ENCODE results near the gene C10orf67.
A peak's percentile ranks its signal among the peaks of the same experiment; 100 is the strongest.
"Not testable (repeated sequence)": the region's sequence is repeated elsewhere in the genome, so short reads cannot be mapped to it uniquely, and the experiment has no call there.

Gene C10orf67

GRCh38 chr10:23322082-23322481, 22.5 kb downstream of the C10orf67 start:
- DNase-seq (ENCODE audit: low read depth) = no peak

DNA sequence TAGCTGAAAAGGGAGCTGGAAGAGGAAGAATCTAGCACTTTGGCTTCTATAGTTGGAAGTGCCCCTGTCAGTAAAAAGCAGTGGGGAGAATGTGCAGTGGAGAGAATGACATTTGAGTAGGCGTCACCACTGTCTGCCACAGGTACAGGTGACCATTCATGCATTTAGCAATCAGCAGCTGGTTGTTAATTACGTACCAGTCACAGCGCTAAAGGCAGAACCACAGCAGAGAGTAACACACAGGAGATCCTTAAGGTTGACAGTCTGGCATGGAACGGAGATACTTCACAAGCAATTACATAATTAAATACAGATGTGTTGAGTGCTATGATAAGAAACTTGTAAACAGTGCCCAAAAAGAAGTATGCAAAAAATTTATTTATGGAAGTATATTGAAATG, 24.8 kb downstream of the C10orf67 start:
- no peak for DNase-seq (ENCODE audit: low read depth)

- no peak for DNase-seq (ENCODE audit: low read depth)
Observed at GRCh38 chr10:23318359-23318758, 26.2 kb downstream of the C10orf67 start.

- DNase-seq (ENCODE audit: low read depth) = no peak
Observed at GRCh38 chr10:23317416-23317815, 27.2 kb downstream of the C10orf67 start.

DNA sequence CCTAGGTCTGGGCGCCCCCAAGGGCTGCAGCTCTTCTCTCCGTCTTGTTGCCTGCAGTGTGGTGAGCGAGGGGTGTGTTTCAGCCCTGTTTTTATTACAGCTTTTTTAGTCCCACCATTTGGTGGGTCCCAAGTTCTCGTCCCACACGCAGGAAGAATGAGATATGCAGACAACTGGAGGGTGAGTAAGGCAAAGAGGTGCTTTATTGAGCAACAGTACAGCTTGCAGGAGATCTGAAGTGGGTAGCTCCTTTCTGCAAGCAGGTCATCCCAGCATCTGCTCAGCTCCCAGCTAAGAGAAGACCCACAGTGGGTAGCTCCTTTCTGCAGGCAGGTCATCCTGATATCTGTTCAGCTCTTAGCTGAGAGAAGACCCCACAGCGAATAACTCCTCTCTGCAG, 28.2 kb downstream of the C10orf67 start:
- DNase-seq (ENCODE audit: low read depth) = no peak

DNA sequence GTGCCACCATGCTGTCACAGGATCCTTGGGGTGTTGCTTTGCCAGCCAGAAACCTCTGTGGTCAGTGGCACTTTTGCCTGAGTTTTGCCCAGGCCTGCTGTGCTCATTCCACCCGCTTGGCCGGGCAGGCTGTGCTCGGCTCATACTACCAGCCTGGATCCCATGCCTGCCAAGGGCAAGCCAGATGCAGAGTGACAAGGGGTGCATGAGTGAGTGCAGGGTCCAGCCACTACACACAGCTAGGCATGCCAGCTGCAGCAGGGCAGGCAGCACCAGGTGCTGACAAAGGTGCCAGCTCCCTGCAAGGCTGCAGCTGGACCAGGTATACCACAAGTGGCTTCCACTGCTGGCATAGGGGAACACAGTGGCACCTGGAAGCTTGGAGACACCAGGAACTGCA, 28.6 kb downstream of the C10orf67 start:
- no peak for DNase-seq (ENCODE audit: low read depth)

GRCh38 chr10:23314835-23315239, 29.8 kb downstream of the C10orf67 start:
- DNase-seq (ENCODE audit: low read depth) = peak; percentile 85

- no peak for DNase-seq (ENCODE audit: low read depth)
Observed at GRCh38 chr10:23311034-23311433, 33.6 kb downstream of the C10orf67 start.

DNA sequence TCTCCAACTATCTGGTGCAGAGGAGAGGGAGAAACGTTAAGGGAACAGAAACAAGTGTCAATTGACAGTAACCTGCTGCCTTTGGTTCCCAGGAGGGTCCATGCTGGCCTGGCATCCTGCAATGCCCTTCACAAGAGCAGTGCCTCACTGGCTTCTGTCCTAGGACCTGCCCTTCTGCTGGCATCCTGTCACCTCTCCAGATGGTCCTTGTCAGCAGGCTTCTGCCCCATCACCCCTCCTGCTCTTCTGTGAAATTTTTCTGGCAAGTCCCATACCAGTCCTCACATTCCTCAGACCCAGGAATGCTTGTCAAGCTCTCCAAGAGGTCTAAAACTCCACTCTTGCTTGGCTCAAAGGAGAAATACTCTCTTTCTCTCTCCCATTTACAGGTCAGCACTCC, 34.2 kb downstream of the C10orf67 start:
- DNase-seq (ENCODE audit: low read depth) = no peak

GRCh38 chr10:23299961-23300360, 44.6 kb downstream of the C10orf67 start:
- not testable (repeated sequence) for DNase-seq (ENCODE audit: low read depth)

GRCh38 chr10:23294638-23295247, 49.9 kb downstream of the C10orf67 start:
- DNase-seq (ENCODE audit: low read depth) = peak; percentile 22

GRCh38 chr10:23293973-23294590, 50.5 kb downstream of the C10orf67 start:
- DNase-seq (ENCODE audit: low read depth) = no peak

- peak; percentile 30 for DNase-seq (ENCODE audit: low read depth)
Observed at GRCh38 chr10:23293145-23293724, 51.4 kb downstream of the C10orf67 start.

- no peak for DNase-seq (ENCODE audit: low read depth)
Observed at GRCh38 chr10:23291551-23292334, 52.9 kb downstream of the C10orf67 start.

DNA sequence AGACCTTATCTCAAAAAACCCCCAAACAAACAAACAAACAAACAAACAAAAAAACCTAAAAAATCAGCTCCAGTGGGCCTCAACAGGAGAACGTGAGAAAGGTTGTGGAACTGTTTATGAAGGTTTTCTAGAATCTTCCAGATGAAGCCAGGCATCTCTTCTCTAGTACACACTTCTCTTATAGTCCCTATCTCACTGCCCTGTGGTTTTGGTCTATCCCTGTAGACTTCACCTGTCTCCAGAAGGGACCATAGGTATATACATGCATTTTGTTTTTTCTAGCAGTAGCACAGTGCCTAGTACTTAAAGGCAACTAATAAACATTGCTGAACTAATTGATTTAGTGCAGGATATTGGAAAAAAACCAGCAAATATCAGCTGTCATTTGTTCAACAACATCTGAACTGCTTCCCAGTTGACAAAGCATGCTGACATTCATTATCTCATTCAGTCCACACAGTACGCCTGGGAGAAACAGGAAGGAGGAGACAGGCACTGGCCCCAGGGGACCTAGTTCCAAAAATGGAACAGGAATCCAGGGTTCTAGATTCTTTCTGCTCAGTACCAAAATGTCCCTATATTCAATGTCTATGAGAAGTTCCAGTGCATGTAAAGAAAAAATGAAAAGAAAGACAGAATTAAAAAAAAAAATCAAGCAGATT, 59.8 kb downstream of the C10orf67 start:
- no peak for DNase-seq (ENCODE audit: low read depth)

GRCh38 chr10:23284155-23284554, 60.4 kb downstream of the C10orf67 start:
- DNase-seq (ENCODE audit: low read depth) = no peak

DNA sequence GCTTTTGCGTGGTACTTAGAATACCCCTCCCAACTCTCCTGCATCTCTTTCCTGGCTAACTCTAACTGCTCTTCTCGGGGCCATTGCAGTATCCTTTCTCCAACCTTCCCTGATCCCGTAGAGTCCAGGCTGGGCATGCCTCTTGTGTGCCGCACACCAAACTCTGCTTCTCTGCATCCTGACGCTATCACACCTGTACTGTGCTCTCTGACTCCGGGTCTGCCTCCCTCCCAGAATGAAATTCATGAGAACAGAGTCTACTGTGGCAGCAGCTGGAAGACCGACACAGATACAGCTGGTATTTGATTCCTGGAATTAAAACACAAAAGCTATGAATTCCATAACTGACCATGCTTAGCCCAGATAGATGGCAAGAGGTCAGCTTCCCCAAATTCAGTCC, 60.9 kb downstream of the C10orf67 start:
- no peak for DNase-seq (ENCODE audit: low read depth)

GRCh38 chr10:23281044-23281433, 63.6 kb downstream of the C10orf67 start:
- no peak for DNase-seq (ENCODE audit: low read depth)

DNA sequence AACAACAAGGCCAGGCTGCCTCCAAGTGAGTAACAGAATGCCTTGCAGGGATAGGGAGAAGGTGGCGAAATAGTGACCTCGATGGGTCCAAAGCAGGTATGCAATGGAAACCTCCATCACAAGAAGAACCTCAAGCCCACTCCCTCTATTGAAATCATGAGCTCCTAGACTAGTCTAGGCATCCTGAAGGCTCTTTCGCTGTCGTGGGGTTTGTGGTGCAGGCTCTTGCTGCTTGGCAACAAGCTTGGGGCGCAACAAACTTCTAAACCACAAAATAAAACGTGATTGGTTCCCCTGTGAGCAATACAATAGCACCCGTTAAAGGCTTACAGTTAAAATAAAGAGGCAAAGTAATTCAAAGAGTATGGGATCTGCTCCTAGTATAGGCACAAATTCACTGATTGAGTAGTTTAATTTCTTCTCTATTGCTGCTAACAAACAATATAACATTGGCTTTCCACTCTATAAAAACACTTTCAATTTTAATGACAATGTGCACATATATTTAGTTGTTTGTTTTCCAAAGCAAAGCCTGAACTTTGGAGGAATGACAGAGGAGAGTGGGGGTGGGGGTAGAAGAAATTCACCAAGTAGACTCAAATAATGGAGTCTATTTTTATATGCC, 64.1 kb downstream of the C10orf67 start:
- DNase-seq (ENCODE audit: low read depth) = no peak

- DNase-seq (ENCODE audit: low read depth) = no peak
Observed at GRCh38 chr10:23275355-23275754, 69.2 kb downstream of the C10orf67 start.

DNA sequence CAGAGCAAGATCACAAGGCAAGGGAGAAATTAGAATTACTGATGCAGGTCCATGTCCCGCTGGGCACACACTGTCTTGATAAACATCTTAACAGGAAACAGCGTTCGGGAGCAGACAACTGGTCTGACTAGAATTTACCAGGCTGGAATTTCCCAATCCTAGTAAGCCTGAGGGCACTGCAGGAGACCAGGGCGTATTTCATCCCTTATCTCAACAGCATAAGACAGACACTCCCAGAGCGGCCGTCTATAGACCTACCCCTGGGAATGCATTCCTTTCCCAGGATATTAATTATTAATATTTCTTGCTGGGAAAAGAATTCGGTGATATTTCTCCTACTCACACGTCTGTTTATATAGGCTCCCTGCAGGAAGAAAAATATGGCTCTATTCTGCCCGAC, 70.4 kb downstream of the C10orf67 start:
- DNase-seq (ENCODE audit: low read depth) = not testable (repeated sequence)

DNA sequence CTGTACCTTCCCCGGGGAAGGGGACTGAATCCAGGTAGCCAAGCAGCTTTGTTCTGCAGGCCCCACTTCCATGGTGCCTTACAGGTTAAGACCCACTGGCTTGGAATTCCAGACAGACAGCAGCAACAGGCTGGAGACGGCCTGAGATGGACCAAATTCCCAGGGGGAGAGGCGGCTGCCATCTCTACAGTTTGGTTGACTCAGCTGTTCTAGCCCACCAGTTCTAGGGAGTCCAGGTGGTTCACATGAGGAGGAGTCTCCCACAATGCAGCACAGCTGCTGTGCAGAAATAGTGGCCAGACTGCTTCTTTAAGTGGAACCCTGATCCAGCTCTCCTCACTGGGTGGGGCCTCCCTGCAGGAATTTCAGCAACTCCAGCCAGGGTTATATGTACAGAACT, 74.1 kb downstream of the C10orf67 start:
- DNase-seq (ENCODE audit: low read depth) = no peak
